ENCODE results near the gene ZBED1.
"Not testable (repeated sequence)": the region's sequence is repeated elsewhere in the genome, so short reads cannot be mapped to it uniquely, and the experiment has no call there.

ZBED1 gene

GRCh38 chrX:2520539-2520938, 19.8 kb upstream of the ZBED1 start:
- no peak for DNase-seq (ENCODE audit: extremely low read depth in 1 of 2, low read depth in 1 of 2)

GRCh38 chrX:2519638-2520037, 18.9 kb upstream of the ZBED1 start:
- not testable (repeated sequence) for DNase-seq (ENCODE audit: extremely low read depth in 1 of 2, low read depth in 1 of 2)

GRCh38 chrX:2517055-2517454, 16.3 kb upstream of the ZBED1 start:
- DNase-seq (ENCODE audit: extremely low read depth in 1 of 2, low read depth in 1 of 2), result no peak

- no peak for DNase-seq (ENCODE audit: extremely low read depth in 1 of 2, low read depth in 1 of 2)
Measured at GRCh38 chrX:2516623-2517022, 15.8 kb upstream of the ZBED1 start.

GRCh38 chrX:2514131-2514530, 13.4 kb upstream of the ZBED1 start:
- no peak for DNase-seq (ENCODE audit: extremely low read depth in 1 of 2, low read depth in 1 of 2)

- DNase-seq (ENCODE audit: extremely low read depth in 1 of 2, low read depth in 1 of 2), result no peak
Measured at GRCh38 chrX:2513121-2513664, 12.4 kb upstream of the ZBED1 start.

- DNase-seq (ENCODE audit: extremely low read depth in 1 of 2, low read depth in 1 of 2), result no peak
Measured at GRCh38 chrX:2512501-2512900, 11.7 kb upstream of the ZBED1 start.

- no peak for DNase-seq (ENCODE audit: extremely low read depth in 1 of 2, low read depth in 1 of 2)
Measured at GRCh38 chrX:2511326-2511725, 10.6 kb upstream of the ZBED1 start.

GRCh38 chrX:2508648-2509335, 8.0 kb upstream of the ZBED1 start:
- no peak for DNase-seq (ENCODE audit: extremely low read depth in 1 of 2, low read depth in 1 of 2)

GRCh38 chrX:2507904-2508627, 7.3 kb upstream of the ZBED1 start:
- DNase-seq (ENCODE audit: extremely low read depth in 1 of 2, low read depth in 1 of 2), result no peak

GRCh38 chrX:2507196-2507595, 6.4 kb upstream of the ZBED1 start:
- DNase-seq (ENCODE audit: extremely low read depth in 1 of 2, low read depth in 1 of 2), result no peak

GRCh38 chrX:2505341-2505740, 4.6 kb upstream of the ZBED1 start:
- not testable (repeated sequence) for DNase-seq (ENCODE audit: extremely low read depth in 1 of 2, low read depth in 1 of 2)

- no peak for DNase-seq (ENCODE audit: extremely low read depth in 1 of 2, low read depth in 1 of 2)
Measured at GRCh38 chrX:2504706-2505332, 4.0 kb upstream of the ZBED1 start.

GRCh38 chrX:2503591-2504500, 3.1 kb upstream of the ZBED1 start:
- DNase-seq (ENCODE audit: extremely low read depth in 1 of 2, low read depth in 1 of 2), result no peak

GRCh38 chrX:2502668-2503519, 2.1 kb upstream of the ZBED1 start:
- DNase-seq (ENCODE audit: extremely low read depth in 1 of 2, low read depth in 1 of 2), result no peak

- no peak for DNase-seq (ENCODE audit: extremely low read depth in 1 of 2, low read depth in 1 of 2)
Measured at GRCh38 chrX:2502120-2502667, 1.4 kb upstream of the ZBED1 start.

GRCh38 chrX:2501559-2502102, 855 bp upstream of the ZBED1 start:
- DNase-seq (ENCODE audit: extremely low read depth in 1 of 2, low read depth in 1 of 2), result no peak

- peak in 1 of 2 donors; percentile 11 for DNase-seq (ENCODE audit: extremely low read depth in 1 of 2, low read depth in 1 of 2)
Measured at GRCh38 chrX:2500091-2500802, 529 bp downstream of the ZBED1 start.

GRCh38 chrX:2499507-2499906, 1.3 kb downstream of the ZBED1 start:
- no peak for DNase-seq (ENCODE audit: extremely low read depth in 1 of 2, low read depth in 1 of 2)
